Left ventricle myocardium inferior (tissue), 1 donor: ENCODE measurements around the gene CISH. TPM values are rescaled to one million over a fixed set of nuclear protein-coding genes. Genes with fewer than 3 reads are reported as not detected.

Source experiments
- DNase-seq: peaks from one replicate; pipeline ENCODE4 v3.0.0-alpha.2; 2020
- H3K27ac ChIP-seq: fragments of 200-600 bp; replicated peaks from 2 replicates; pipeline ENCODE4 v1.8.0; 2021
- H3K27me3 ChIP-seq: fragments of 200-600 bp; 2 replicates; pipeline ENCODE4 v1.8.0; 2021; ENCODE audit warnings: low read depth
- H3K36me3 ChIP-seq: fragments of 200-600 bp; 2 replicates; pipeline ENCODE4 v1.8.0; 2021
- H3K4me1 ChIP-seq: fragments of 200-600 bp; 2 replicates; pipeline ENCODE4 v1.8.0; 2021
- H3K4me3 ChIP-seq: fragments of 200-600 bp; 2 replicates; pipeline ENCODE4 v1.8.0; 2021; ENCODE audit warnings: mild to moderate bottlenecking, moderate library complexity
- H3K9me3 ChIP-seq: fragments of 200-600 bp; replicated peaks from 2 replicates; pipeline ENCODE4 v1.8.0; 2021
- CTCF ChIP-seq: fragments of 200-600 bp; IDR thresholded peaks from 2 replicates; pipeline ENCODE4 v1.8.0; 2021; ENCODE audit warnings: antibody characterized with exemption, mild to moderate bottlenecking, borderline replicate concordance
- intact Hi-C: fragments of 100-400 bp; cut with micrococcal nuclease; formaldehyde crosslinking; loops from one replicate; pipeline ENCODE4 v1.11.0; 2022
- total RNA-seq: library from RNA; stranded (reverse); fragmentation: NEBNext Ultra II Directional; extraction: Animal tissue kit (Norgen Biotek cat#: 25700); gene quantifications from one replicate; pipeline ENCODE4 v1.2.1, GENCODE V29; 2021
- donor health status: DM: no; HTN: yes; CAD: no; lungs with severe emphysema.

The CISH gene
- total RNA-seq, 1 donor from 2014 or later: 16.6 TPM

DNA sequence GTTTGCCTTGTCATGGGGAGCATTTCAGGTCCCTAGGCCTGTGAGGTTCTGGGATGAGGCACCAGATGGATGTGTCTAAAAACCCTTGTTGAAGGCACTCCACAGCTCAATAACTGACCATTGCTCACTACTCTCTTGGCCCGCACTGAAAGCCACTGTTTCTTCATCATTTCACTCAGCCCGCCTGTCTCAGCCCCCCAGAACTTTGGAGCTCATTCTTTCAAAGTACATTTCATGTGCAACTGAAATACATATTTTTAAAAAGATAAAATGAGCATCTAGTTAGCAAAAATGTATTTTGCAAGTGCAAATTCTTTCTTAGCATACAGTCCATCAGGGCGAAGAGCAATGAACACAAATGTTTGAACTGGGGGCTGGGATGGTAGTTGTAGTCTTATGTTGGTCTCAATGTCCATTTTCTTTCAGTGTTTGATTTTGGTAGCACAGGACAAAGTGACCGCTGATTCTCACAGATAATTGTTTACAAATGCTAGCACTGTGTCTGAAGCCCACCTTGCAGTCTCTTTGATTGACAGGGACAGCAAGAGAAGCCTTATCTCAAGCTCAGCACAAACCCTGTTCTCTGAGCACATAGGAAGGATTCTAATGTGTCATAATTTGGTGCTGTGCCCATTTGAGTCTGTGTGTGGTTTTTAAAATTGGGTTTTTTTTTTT is 22.7 kb downstream of the CISH start:
- peak overlapping the region; percentile 93 for H3K27ac ChIP-seq

GRCh38 chr3:50587806-50588758 is 23.5 kb downstream of the CISH start:
- H3K27ac ChIP-seq: peak overlapping the region; percentile 93
- DNase-seq: no peak
- no peak for TF ChIP-seq CTCF
- H3K27me3 ChIP-seq: no peaks in the 10 kb centered on the region
- intact Hi-C loops: no loop called here
- H3K4me1 ChIP-seq: peaks cover 89% of the 10 kb centered on the region
- H3K36me3 ChIP-seq: no peaks in the 10 kb centered on the region
- H3K9me3 ChIP-seq: no peaks in the 10 kb centered on the region
- H3K4me3 ChIP-seq: no peak overlapping the region

More for the DNA sequence above, 22.7 kb downstream of the CISH start:
- intact Hi-C loops: no loop called here
- no peak overlapping the region for H3K4me3 ChIP-seq
- H3K36me3 ChIP-seq: no peaks in the 10 kb centered on the region
- H3K27me3 ChIP-seq: no peaks in the 10 kb centered on the region
- TF ChIP-seq CTCF: no peak
- no peaks in the 10 kb centered on the region for H3K9me3 ChIP-seq
- peaks cover 89% of the 10 kb centered on the region for H3K4me1 ChIP-seq
- DNase-seq: no peak

GRCh38 chr3:50587373-50587772 is 24.2 kb downstream of the CISH start:
- no peaks in the 10 kb centered on the region for H3K36me3 ChIP-seq
- H3K4me1 ChIP-seq: peaks cover 89% of the 10 kb centered on the region
- no peaks in the 10 kb centered on the region for H3K27me3 ChIP-seq
- DNase-seq: no peak
- H3K9me3 ChIP-seq: no peaks in the 10 kb centered on the region
- no peak overlapping the region for H3K4me3 ChIP-seq
- intact Hi-C loops: no loop called here
- H3K27ac ChIP-seq: peak overlapping the region; percentile 93
- no peak for TF ChIP-seq CTCF

- peak overlapping the region; percentile 93 for H3K27ac ChIP-seq
- H3K36me3 ChIP-seq: no peaks in the 10 kb centered on the region
- intact Hi-C loops: no loop called here
- DNase-seq: no peak
- no peaks in the 10 kb centered on the region for H3K27me3 ChIP-seq
- peaks cover 89% of the 10 kb centered on the region for H3K4me1 ChIP-seq
- H3K4me3 ChIP-seq: no peak overlapping the region
- no peak for TF ChIP-seq CTCF
- no peaks in the 10 kb centered on the region for H3K9me3 ChIP-seq
Observed at GRCh38 chr3:50586763-50587070, 24.9 kb downstream of the CISH start.

- no peak overlapping the region for H3K4me3 ChIP-seq
- DNase-seq: no peak
Observed at GRCh38 chr3:50585919-50586762, 25.4 kb downstream of the CISH start.

More at GRCh38 chr3:50585919-50586762, 25.4 kb downstream of the CISH start:
- intact Hi-C loops: no loop called here
- H3K36me3 ChIP-seq: no peaks in the 10 kb centered on the region
- no peaks in the 10 kb centered on the region for H3K27me3 ChIP-seq
- H3K4me1 ChIP-seq: peaks cover 91% of the 10 kb centered on the region
- H3K27ac ChIP-seq: peak overlapping the region; percentile 93
- no peaks in the 10 kb centered on the region for H3K9me3 ChIP-seq
- TF ChIP-seq CTCF: no peak
